Keratinocyte (primary cell): ENCODE measurements around the gene TNNC1. TPM values are rescaled to one million over a fixed set of nuclear protein-coding genes. Genes with fewer than 3 reads are reported as not detected.

Experiments
- DNase-seq: peaks from one replicate; pipeline ENCODE4 v3.0.0-alpha.2; 2011; ENCODE audit warnings: low read depth, missing footprints, low spot score
- FAIRE-seq: peaks from 2 replicates; lab custom pipeline; 2011; peaks lifted over from hg19 to GRCh38; lab: Jason Lieb, UNC
- H2AFZ ChIP-seq: 2 replicates; pipeline ENCODE4 v1.6.0; 2012; ENCODE audit warnings: low read length, control low read depth, inconsistent platforms; ENCODE audit not compliant: control insufficient read depth
- H3K27ac ChIP-seq: 2 replicates; pipeline ENCODE4 v1.5.1; 2011; ENCODE audit warnings: low read length; ENCODE audit not compliant: control insufficient read depth, insufficient read depth
- H3K27me3 ChIP-seq: 3 replicates; pipeline ENCODE4 v1.6.0; 2011; ENCODE audit warnings: low read length; ENCODE audit not compliant: control insufficient read depth, insufficient read depth; ENCODE audit errors: extremely low read depth
- H3K36me3 ChIP-seq, 2 experiments: 2 replicates in 1 of 2; 3 replicates in 1 of 2; pipeline ENCODE4 v1.5.1; 2011; ENCODE audit warnings: low read length in 2 of 2, mild to moderate bottlenecking in 1 of 2; ENCODE audit not compliant: control insufficient read depth in 2 of 2, insufficient read depth in 2 of 2; ENCODE audit errors: extremely low read depth in 1 of 2
- H3K4me1 ChIP-seq: 3 replicates; pipeline ENCODE4 v1.5.1; 2011; ENCODE audit warnings: low read length; ENCODE audit not compliant: control insufficient read depth, insufficient read depth; ENCODE audit errors: extremely low read depth
- H3K4me2 ChIP-seq: 3 replicates; pipeline ENCODE4 v1.6.0; 2011; ENCODE audit warnings: low read depth, low read length; ENCODE audit not compliant: control insufficient read depth, insufficient read depth; ENCODE audit errors: extremely low read depth
- H3K4me3 ChIP-seq, 3 experiments: fragments of 200-600 bp in 1 of 3; sonication (generic) in 1 of 3; 2 replicates in 2 of 3; 3 replicates in 1 of 3; pipeline ENCODE4 v1.5.1; 2011 to 2016; ENCODE audit warnings: low read length in 3 of 3, mild to moderate bottlenecking in 3 of 3, control low read depth in 2 of 3, inconsistent platforms in 1 of 3, low read depth in 1 of 3, mixed read lengths in 1 of 3, mixed run types in 1 of 3, moderate library complexity in 1 of 3; ENCODE audit not compliant: control insufficient read depth in 2 of 3, insufficient read depth in 2 of 3; ENCODE audit errors: extremely low read depth in 1 of 3
- H3K79me2 ChIP-seq: 2 replicates; pipeline ENCODE4 v1.6.0; 2012; ENCODE audit warnings: low read length; ENCODE audit not compliant: control insufficient read depth, insufficient read depth
- H3K9ac ChIP-seq: 3 replicates; pipeline ENCODE4 v1.6.0; 2011; ENCODE audit warnings: low read length; ENCODE audit not compliant: control insufficient read depth, insufficient read depth; ENCODE audit errors: extremely low read depth
- H3K9me1 ChIP-seq: 3 replicates; pipeline ENCODE4 v1.6.0; 2011; ENCODE audit warnings: low read length; ENCODE audit not compliant: control insufficient read depth, insufficient read depth; ENCODE audit errors: extremely low read depth
- H3K9me3 ChIP-seq: 2 replicates; pipeline ENCODE4 v1.5.1; 2012; ENCODE audit warnings: low read depth, low read length; ENCODE audit not compliant: control insufficient read depth
- H4K20me1 ChIP-seq: 3 replicates; pipeline ENCODE4 v1.6.0; 2011; ENCODE audit warnings: low read length; ENCODE audit not compliant: control insufficient read depth, insufficient read depth; ENCODE audit errors: extremely low read depth
- EZH2 ChIP-seq: IDR thresholded peaks from one replicate; pipeline ENCODE4 v1.6.1; 2012; ENCODE audit warnings: inconsistent platforms, mild to moderate bottlenecking, low read length, moderate library complexity
- dilution Hi-C: fragments of 300-500 bp; cut with MboI; formaldehyde crosslinking; loops from one replicate; pipeline ENCODE4 v1.7.0; 2020; ENCODE audit warnings: low sequenced_read_pairs; ENCODE audit not compliant: extremely low pct_ligation_motif_present
- polyA plus RNA-seq, 5 experiments: library from polyadenylated mRNA; depleted of rRNA in 3 of 5; stranded (reverse) in 3 of 5; stranded (forward) in 1 of 5; unstranded in 1 of 5; fragments of >200 nt; gene quantifications; 1 replicate in 1 of 5; 2 replicates in 3 of 5; 3 replicates in 1 of 5; pipeline versions ENCODE4 v1.2.1 to v1.2.3, GENCODE V29; 2011 to 2012; ENCODE audit warnings: missing spikeins in 2 of 5, low read depth in 1 of 5, low replicate concordance in 1 of 5
- TF ChIP-seq, protein P1 (sequence below), 3 experiments: IDR thresholded peaks in 1 of 3; conservative IDR thresholded peaks in 1 of 3; optimal IDR thresholded peaks in 1 of 3; 2 replicates in 2 of 3; 3 replicates in 1 of 3; pipeline versions ENCODE3 to v1.5.1; 2011; ENCODE audit warnings: low read length in 3 of 3, mild to moderate bottlenecking in 3 of 3, moderate library complexity in 2 of 3, control low read depth in 1 of 3, inconsistent platforms in 1 of 3; ENCODE audit not compliant: insufficient read depth in 2 of 3; ENCODE audit errors: extremely low read depth in 1 of 3

TNNC1 gene
- polyA plus RNA-seq, 1 donor (not counting 4 experiments of a cell fraction or from before 2014, with no cell fraction given): 0.33 TPM

DNA sequence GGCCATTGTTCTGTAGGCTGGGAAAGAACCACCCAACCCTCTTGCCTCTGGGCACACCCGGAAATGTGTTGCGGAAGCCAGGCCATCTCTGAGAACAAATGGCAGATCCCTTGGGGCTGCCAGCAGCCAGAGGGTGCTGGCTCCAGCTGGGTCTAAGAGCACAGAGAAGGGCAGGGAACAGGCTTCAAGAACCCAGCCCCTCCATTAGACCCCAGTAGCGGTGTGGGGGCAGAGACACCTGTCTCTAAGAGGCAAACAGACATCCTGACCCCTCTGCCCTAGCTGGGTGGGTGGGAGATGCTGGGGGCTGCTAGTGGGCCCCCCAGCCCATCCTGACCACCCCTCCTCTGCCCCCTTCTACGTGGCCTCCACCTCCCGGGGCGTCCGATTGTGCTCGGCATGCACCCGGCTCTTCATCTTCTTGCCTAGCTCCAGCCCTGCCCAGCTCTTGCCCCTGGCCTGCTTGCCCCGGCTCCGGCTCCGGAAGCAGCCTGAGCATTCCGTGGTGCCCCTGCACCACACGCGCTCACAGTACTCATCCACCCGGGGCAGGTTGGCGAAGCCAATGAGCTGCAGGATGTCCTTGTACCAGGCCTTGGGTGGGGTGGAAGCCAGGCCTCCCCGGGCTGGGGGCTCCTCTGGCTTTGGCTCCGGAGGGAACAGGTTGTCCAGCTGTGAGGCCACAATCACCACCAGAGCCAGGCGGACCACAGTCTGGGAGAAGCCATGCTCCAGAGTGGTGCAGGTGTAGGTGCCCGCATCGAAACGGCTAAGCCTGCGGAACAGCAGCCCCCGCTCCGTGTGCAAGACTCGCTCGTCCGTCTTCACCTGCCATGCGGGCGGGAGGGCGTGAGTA lies 18.4 kb downstream of the TNNC1 start:
- Histone ChIP-seq H3K9me3 (no peaks in the 10 kb centered on the region), H3K27me3 (no peaks in the 10 kb centered on the region), H3K4me2 (no peak overlapping the region), H3K9ac (no peak overlapping the region), H3K4me1 (peaks cover 22% of the 10 kb centered on the region), H3K79me2 (no peaks in the 10 kb centered on the region), H3K36me3 (no peaks in the 10 kb centered on the region), H3K4me3 (no peak overlapping the region), H2AFZ (no peak overlapping the region), H3K27ac (no peak overlapping the region), H4K20me1 (no peaks in the 10 kb centered on the region), H3K9me1 (no peaks in the 10 kb centered on the region)
- TF ChIP-seq EZH2: no peak
- TF ChIP-seq, protein P1, sequence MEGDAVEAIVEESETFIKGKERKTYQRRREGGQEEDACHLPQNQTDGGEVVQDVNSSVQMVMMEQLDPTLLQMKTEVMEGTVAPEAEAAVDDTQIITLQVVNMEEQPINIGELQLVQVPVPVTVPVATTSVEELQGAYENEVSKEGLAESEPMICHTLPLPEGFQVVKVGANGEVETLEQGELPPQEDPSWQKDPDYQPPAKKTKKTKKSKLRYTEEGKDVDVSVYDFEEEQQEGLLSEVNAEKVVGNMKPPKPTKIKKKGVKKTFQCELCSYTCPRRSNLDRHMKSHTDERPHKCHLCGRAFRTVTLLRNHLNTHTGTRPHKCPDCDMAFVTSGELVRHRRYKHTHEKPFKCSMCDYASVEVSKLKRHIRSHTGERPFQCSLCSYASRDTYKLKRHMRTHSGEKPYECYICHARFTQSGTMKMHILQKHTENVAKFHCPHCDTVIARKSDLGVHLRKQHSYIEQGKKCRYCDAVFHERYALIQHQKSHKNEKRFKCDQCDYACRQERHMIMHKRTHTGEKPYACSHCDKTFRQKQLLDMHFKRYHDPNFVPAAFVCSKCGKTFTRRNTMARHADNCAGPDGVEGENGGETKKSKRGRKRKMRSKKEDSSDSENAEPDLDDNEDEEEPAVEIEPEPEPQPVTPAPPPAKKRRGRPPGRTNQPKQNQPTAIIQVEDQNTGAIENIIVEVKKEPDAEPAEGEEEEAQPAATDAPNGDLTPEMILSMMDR (optimal IDR thresholded peaks at IDR 0.05 in 1 of 3, IDR thresholded peaks at IDR 0.05 in 1 of 3, conservative IDR thresholded peaks at IDR 0.05 in 1 of 3; ENCODE audit: extremely low read depth in 1 of 3, insufficient read depth in 2 of 3, low read length in 3 of 3): no peak
- FAIRE-seq (no peak), DNase-seq (no peak)
- dilution Hi-C loops: no loop called here

DNA sequence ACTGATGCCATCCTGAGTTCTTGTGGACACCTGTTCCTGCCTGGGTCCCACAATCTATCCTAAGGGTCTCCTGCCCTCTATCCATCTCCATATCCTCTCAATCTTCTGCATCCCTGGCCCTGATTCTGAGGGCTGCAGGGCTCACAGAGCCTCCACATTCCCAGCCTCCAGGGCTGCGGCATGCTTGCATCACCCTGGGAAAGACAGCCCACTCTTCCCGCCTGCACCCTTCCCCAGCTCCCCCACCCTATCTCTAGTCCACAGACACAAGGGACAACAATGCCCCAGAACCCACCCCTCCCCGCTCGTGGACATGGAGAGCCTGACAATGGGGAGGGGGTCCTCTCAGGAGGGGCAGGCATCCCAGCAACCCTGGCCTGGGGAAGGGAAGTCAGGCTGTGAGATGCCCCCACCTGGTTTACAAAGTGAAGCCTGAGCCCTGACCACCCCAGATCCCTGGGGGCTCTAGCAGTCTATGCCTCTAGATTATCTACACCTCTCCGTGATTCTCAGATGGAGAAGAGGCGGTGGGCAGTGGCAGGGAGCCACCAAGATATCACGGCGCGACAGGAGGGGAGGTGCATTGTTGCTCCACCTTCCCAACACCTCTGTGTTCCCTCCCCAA lies 19.2 kb downstream of the TNNC1 start:
- dilution Hi-C loops: no loop called here
- Histone ChIP-seq H3K4me2 (peak overlapping the region; percentile 39), H3K36me3 (no peaks in the 10 kb centered on the region), H3K27me3 (no peaks in the 10 kb centered on the region), H3K27ac (no peak overlapping the region), H4K20me1 (no peaks in the 10 kb centered on the region), H2AFZ (no peak overlapping the region), H3K4me3 (no peak overlapping the region), H3K4me1 (peaks cover 22% of the 10 kb centered on the region), H3K9me3 (no peaks in the 10 kb centered on the region), H3K9me1 (no peaks in the 10 kb centered on the region), H3K79me2 (no peaks in the 10 kb centered on the region), H3K9ac (no peak overlapping the region)
- no peak for TF ChIP-seq EZH2
- TF ChIP-seq, protein P1 (optimal IDR thresholded peaks at IDR 0.05 in 1 of 3, IDR thresholded peaks at IDR 0.05 in 1 of 3, conservative IDR thresholded peaks at IDR 0.05 in 1 of 3; ENCODE audit: extremely low read depth in 1 of 3, insufficient read depth in 2 of 3, low read length in 3 of 3): no peak
- DNase-seq (no peak), FAIRE-seq (no peak)
